Panc1 (cell line): Measurements from ENCODE around the gene ADAMTS2. TPM values are rescaled to one million over a fixed set of nuclear protein-coding genes. Genes with fewer than 3 reads are reported as not detected.

ENCODE experiments used
- ATAC-seq: fragments of 200-7000 bp; cut with Tn5 transposase; 2 replicates; pipeline ENCODE4 v1.9.1; 2020; ENCODE audit warnings: mild to moderate bottlenecking, moderate library complexity
- BruUV-seq: library from RNA; stranded (reverse); fragments of 400-500 nt; replicated peaks from 2 replicates; lab custom pipeline; 2021; lab: Mats Ljungman, UMichigan
- CTCF ChIA-PET: fragments of 300-600 bp; sonication (Branson Sonifier 250); formaldehyde crosslinking; loops from one replicate; lab custom pipeline; 2022; ENCODE audit warnings: antibody characterized with exemption; lab: Charles Lee
- POLR2A ChIA-PET: fragments of 300-600 bp; sonication (Branson Sonifier 250); formaldehyde crosslinking; loops from one replicate; lab custom pipeline; 2022; ENCODE audit warnings: antibody characterized with exemption; lab: Charles Lee
- DNase-seq: peaks from one replicate; pipeline ENCODE4 v3.0.0-alpha.2; 2010; ENCODE audit warnings: low read depth, low spot score
- H3K27ac ChIP-seq: 2 replicates; pipeline ENCODE4 v1.5.1; 2011; ENCODE audit warnings: mild to moderate bottlenecking, low read length, inconsistent platforms
- H3K27me3 ChIP-seq: fragments of 200-500 bp; sonication (Bioruptor generic); 2 replicates; pipeline ENCODE4 v1.6.0; 2014; ENCODE audit warnings: low read length, inconsistent platforms; ENCODE audit not compliant: control insufficient read depth, insufficient read depth
- H3K36me3 ChIP-seq: fragments of 200-500 bp; sonication (Bioruptor generic); 2 replicates; pipeline ENCODE4 v1.5.1; 2014; ENCODE audit warnings: inconsistent platforms, mild to moderate bottlenecking, low read length, moderate library complexity; ENCODE audit not compliant: control insufficient read depth, insufficient read depth
- H3K4me1 ChIP-seq: 2 replicates; pipeline ENCODE4 v1.5.1; 2011; ENCODE audit warnings: inconsistent platforms, mild to moderate bottlenecking, low read length, moderate library complexity; ENCODE audit not compliant: control insufficient read depth, insufficient read depth
- H3K4me3 ChIP-seq, 2 experiments: 2 replicates each; pipeline ENCODE4 v1.5.1; 2011 to 2012; ENCODE audit warnings: low read depth in 2 of 2, low read length in 2 of 2, mild to moderate bottlenecking in 2 of 2, inconsistent platforms in 1 of 2, moderate library complexity in 1 of 2
- H3K9me3 ChIP-seq: fragments of 200-500 bp; sonication (Bioruptor generic); 2 replicates; pipeline ENCODE4 v1.5.1; 2014; ENCODE audit warnings: low read depth, mild to moderate bottlenecking, inconsistent platforms, low read length, moderate library complexity; ENCODE audit not compliant: control insufficient read depth, insufficient read depth
- CTCF ChIP-seq: fragments of 450-650 bp; IDR thresholded peaks from 2 replicates; pipeline ENCODE4 v1.5.1; 2017; ENCODE audit warnings: mild to moderate bottlenecking
- POLR2AphosphoS5 ChIP-seq: IDR thresholded peaks from 2 replicates; pipeline ENCODE4 v1.6.1; 2012; ENCODE audit warnings: mild to moderate bottlenecking, low read depth, low read length, moderate library complexity
- SIN3A ChIP-seq: IDR thresholded peaks from 2 replicates; pipeline ENCODE4 v1.6.1; 2012; ENCODE audit warnings: low read depth, mild to moderate bottlenecking, low read length, moderate library complexity, borderline replicate concordance; ENCODE audit not compliant: insufficient read depth
- TCF7L2 ChIP-seq: IDR thresholded peaks from 2 replicates; pipeline ENCODE4 v1.6.1; 2011; ENCODE audit warnings: mild to moderate bottlenecking, low read depth, low read length, inconsistent platforms
- in situ Hi-C: cut with HindIII; loops from 2 replicates; pipeline ENCODE4 v1.10.0; 2016; ENCODE audit warnings: low sequenced_read_pairs, low pct_unique_long_range_greater_than_20kb
- intact Hi-C: fragments of 100-400 bp; cut with micrococcal nuclease; formaldehyde crosslinking; loops from one replicate; pipeline ENCODE4 v1.10.0; 2022; ENCODE audit not compliant: unreplicated experiment
- total RNA-seq: library from RNA; stranded (reverse); gene quantifications from one replicate; pipeline ENCODE4 v1.2.1, GENCODE V29; 2021; ENCODE audit not compliant: unreplicated experiment
- TF ChIP-seq, protein P1 (sequence below), 2 experiments: IDR thresholded peaks; 2 replicates each; pipeline ENCODE4 v1.6.1; 2011 to 2012; ENCODE audit warnings: low read depth in 2 of 2, control low read depth in 1 of 2, low read length in 1 of 2, mild to moderate bottlenecking in 1 of 2, moderate library complexity in 1 of 2; ENCODE audit not compliant: insufficient read depth in 1 of 2

The ADAMTS2 gene
- total RNA-seq, 1 experiment from 2014 or later, result 0.13 TPM

GRCh38 chr5:179242676-179243075, 102.6 kb downstream of the ADAMTS2 start:
- H3K27ac ChIP-seq, result no peak overlapping the region
- ATAC-seq (no peak), DNase-seq (no peak)
- no peak for TF ChIP-seq POLR2AphosphoS5
- TF ChIP-seq, protein P1, sequence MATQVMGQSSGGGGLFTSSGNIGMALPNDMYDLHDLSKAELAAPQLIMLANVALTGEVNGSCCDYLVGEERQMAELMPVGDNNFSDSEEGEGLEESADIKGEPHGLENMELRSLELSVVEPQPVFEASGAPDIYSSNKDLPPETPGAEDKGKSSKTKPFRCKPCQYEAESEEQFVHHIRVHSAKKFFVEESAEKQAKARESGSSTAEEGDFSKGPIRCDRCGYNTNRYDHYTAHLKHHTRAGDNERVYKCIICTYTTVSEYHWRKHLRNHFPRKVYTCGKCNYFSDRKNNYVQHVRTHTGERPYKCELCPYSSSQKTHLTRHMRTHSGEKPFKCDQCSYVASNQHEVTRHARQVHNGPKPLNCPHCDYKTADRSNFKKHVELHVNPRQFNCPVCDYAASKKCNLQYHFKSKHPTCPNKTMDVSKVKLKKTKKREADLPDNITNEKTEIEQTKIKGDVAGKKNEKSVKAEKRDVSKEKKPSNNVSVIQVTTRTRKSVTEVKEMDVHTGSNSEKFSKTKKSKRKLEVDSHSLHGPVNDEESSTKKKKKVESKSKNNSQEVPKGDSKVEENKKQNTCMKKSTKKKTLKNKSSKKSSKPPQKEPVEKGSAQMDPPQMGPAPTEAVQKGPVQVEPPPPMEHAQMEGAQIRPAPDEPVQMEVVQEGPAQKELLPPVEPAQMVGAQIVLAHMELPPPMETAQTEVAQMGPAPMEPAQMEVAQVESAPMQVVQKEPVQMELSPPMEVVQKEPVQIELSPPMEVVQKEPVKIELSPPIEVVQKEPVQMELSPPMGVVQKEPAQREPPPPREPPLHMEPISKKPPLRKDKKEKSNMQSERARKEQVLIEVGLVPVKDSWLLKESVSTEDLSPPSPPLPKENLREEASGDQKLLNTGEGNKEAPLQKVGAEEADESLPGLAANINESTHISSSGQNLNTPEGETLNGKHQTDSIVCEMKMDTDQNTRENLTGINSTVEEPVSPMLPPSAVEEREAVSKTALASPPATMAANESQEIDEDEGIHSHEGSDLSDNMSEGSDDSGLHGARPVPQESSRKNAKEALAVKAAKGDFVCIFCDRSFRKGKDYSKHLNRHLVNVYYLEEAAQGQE (IDR thresholded peaks at IDR 0.05; ENCODE audit: insufficient read depth in 1 of 2, low read depth in 2 of 2, low read length in 1 of 2), result no peak
- no peak for TF ChIP-seq SIN3A
- TF ChIP-seq CTCF, result no peak
- no peak for TF ChIP-seq TCF7L2
- POLR2A ChIA-PET, result no interaction called here
- in situ Hi-C loops, result no loop called here
- H3K4me3 ChIP-seq, result no peak overlapping the region
- no peaks in the 10 kb centered on the region for H3K4me1 ChIP-seq
- peaks cover 3% of the 10 kb centered on the region; the same call in 1 of the 2 replicates for H3K27me3 ChIP-seq
- no peaks in the 10 kb centered on the region for H3K36me3 ChIP-seq
- CTCF ChIA-PET, result no interaction called here
- BruUV-seq, result no TSS peak
- intact Hi-C loops, result no loop called here
- no peaks in the 10 kb centered on the region for H3K9me3 ChIP-seq

- in situ Hi-C loops, result no loop called here
These were observed 103.4 kb downstream of the ADAMTS2 start for GRCh38 chr5:179241764-179242370.

More at GRCh38 chr5:179241764-179242370, 103.4 kb downstream of the ADAMTS2 start:
- Histone ChIP-seq H3K36me3 (no peaks in the 10 kb centered on the region), H3K4me3 (no peak overlapping the region), H3K27me3 (peaks cover 2% of the 10 kb centered on the region; the same call in 1 of the 2 replicates), H3K9me3 (no peaks in the 10 kb centered on the region), H3K4me1 (no peaks in the 10 kb centered on the region), H3K27ac (no peak overlapping the region)
- TF ChIP-seq CTCF, result no peak
- TF ChIP-seq SIN3A, result no peak
- TF ChIP-seq TCF7L2, result no peak
- TF ChIP-seq, protein P1 (IDR thresholded peaks at IDR 0.05; ENCODE audit: insufficient read depth in 1 of 2, low read depth in 2 of 2, low read length in 1 of 2), result no peak
- TF ChIP-seq POLR2AphosphoS5, result no peak
- DNase-seq, result no peak
- ChIA-PET POLR2A (no interaction called here), CTCF (no interaction called here)
- intact Hi-C loops, result no loop called here
- no peak for ATAC-seq
- BruUV-seq, result no TSS peak
